HEK293 (cell line): ENCODE data around the gene APH1A.
A peak's percentile ranks its signal among the peaks of the same experiment; 100 is the strongest.

ENCODE experiments used
- EGR2 ChIP-seq: fragments of 450-650 bp; formaldehyde crosslinking; IDR thresholded peaks from 2 replicates; pipeline ENCODE4 v1.5.1; 2016; ENCODE audit warnings: low read depth, missing biosample characterization, missing genetic modification characterization
- ELK4 ChIP-seq: IDR thresholded peaks from 2 replicates; pipeline ENCODE4 v1.6.1; 2011; ENCODE audit warnings: mild to moderate bottlenecking, low read depth, low read length, borderline replicate concordance
- GFI1B ChIP-seq: fragments of 450-650 bp; formaldehyde crosslinking; IDR thresholded peaks from 2 replicates; pipeline ENCODE4 v1.5.1; 2016; ENCODE audit warnings: missing biosample characterization, missing genetic modification characterization
- GLI4 ChIP-seq: fragments of 450-650 bp; formaldehyde crosslinking; IDR thresholded peaks from 2 replicates; pipeline ENCODE4 v1.5.1; 2016; ENCODE audit warnings: missing biosample characterization, missing genetic modification characterization
- PRDM1 ChIP-seq: fragments of 450-650 bp; formaldehyde crosslinking; IDR thresholded peaks from 2 replicates; pipeline ENCODE4; 2016; ENCODE audit warnings: missing biosample characterization, missing genetic modification characterization
- ZBTB10 ChIP-seq: fragments of 450-650 bp; formaldehyde crosslinking; IDR thresholded peaks from 2 replicates; pipeline ENCODE4 v1.5.1; 2016; ENCODE audit warnings: missing biosample characterization, missing genetic modification characterization
- ZBTB48 ChIP-seq: fragments of 450-650 bp; formaldehyde crosslinking; IDR thresholded peaks from 2 replicates; pipeline ENCODE4 v1.5.1; 2016; ENCODE audit warnings: missing biosample characterization, missing genetic modification characterization
- ZBTB8A ChIP-seq: fragments of 450-650 bp; formaldehyde crosslinking; IDR thresholded peaks from 2 replicates; pipeline ENCODE4 v1.5.1; 2016; ENCODE audit warnings: missing biosample characterization, missing genetic modification characterization
- ZFP3 ChIP-seq: fragments of 450-650 bp; formaldehyde crosslinking; IDR thresholded peaks from 2 replicates; pipeline ENCODE4 v1.5.1; 2016; ENCODE audit warnings: low read depth, missing biosample characterization, missing genetic modification characterization
- ZNF10 ChIP-seq: fragments of 450-650 bp; formaldehyde crosslinking; IDR thresholded peaks from 2 replicates; pipeline ENCODE4 v1.5.1; 2017; ENCODE audit warnings: missing biosample characterization, missing genetic modification characterization
- ZNF133 ChIP-seq: fragments of 450-650 bp; formaldehyde crosslinking; IDR thresholded peaks from 2 replicates; pipeline ENCODE4 v1.5.1; 2016; ENCODE audit warnings: missing biosample characterization, missing genetic modification characterization
- ZNF155 ChIP-seq: fragments of 450-650 bp; formaldehyde crosslinking; IDR thresholded peaks from 2 replicates; pipeline ENCODE4 v1.5.1; 2016; ENCODE audit warnings: missing biosample characterization, missing genetic modification characterization
- ZNF175 ChIP-seq: fragments of 450-650 bp; formaldehyde crosslinking; IDR thresholded peaks from 2 replicates; pipeline ENCODE4 v1.5.1; 2016; ENCODE audit warnings: missing biosample characterization, missing genetic modification characterization
- ZNF292 ChIP-seq: fragments of 450-650 bp; formaldehyde crosslinking; IDR thresholded peaks from 2 replicates; pipeline ENCODE4 v1.5.1; 2016; ENCODE audit warnings: low read depth, missing biosample characterization, missing genetic modification characterization, borderline replicate concordance
- ZNF324 ChIP-seq: fragments of 450-650 bp; formaldehyde crosslinking; IDR thresholded peaks from 2 replicates; pipeline ENCODE4 v1.5.1; 2016; ENCODE audit warnings: missing biosample characterization, missing genetic modification characterization
- ZNF354C ChIP-seq: fragments of 450-650 bp; formaldehyde crosslinking; IDR thresholded peaks from 2 replicates; pipeline ENCODE4 v1.5.1; 2016; ENCODE audit warnings: missing biosample characterization, missing genetic modification characterization, low read depth, borderline replicate concordance
- ZNF366 ChIP-seq: fragments of 450-650 bp; formaldehyde crosslinking; conservative IDR thresholded peaks from 2 replicates; pipeline ENCODE4 v1.5.1; 2016; ENCODE audit warnings: missing biosample characterization, missing genetic modification characterization
- ZNF398 ChIP-seq: fragments of 450-650 bp; formaldehyde crosslinking; IDR thresholded peaks from 2 replicates; pipeline ENCODE4 v1.5.1; 2017; ENCODE audit warnings: missing biosample characterization, missing genetic modification characterization
- ZNF423 ChIP-seq: fragments of 450-650 bp; formaldehyde crosslinking; IDR thresholded peaks from 2 replicates; pipeline ENCODE4 v1.5.1; 2016; ENCODE audit warnings: missing biosample characterization, missing genetic modification characterization
- ZNF48 ChIP-seq: fragments of 450-650 bp; formaldehyde crosslinking; IDR thresholded peaks from 2 replicates; pipeline ENCODE4 v1.5.1; 2016; ENCODE audit warnings: missing biosample characterization, missing genetic modification characterization
- ZNF580 ChIP-seq: fragments of 450-650 bp; formaldehyde crosslinking; IDR thresholded peaks from 2 replicates; pipeline ENCODE4 v1.5.1; 2016; ENCODE audit warnings: missing biosample characterization, missing genetic modification characterization
- ZNF623 ChIP-seq: fragments of 450-650 bp; formaldehyde crosslinking; IDR thresholded peaks from 2 replicates; pipeline ENCODE4 v1.5.1; 2016; ENCODE audit warnings: missing biosample characterization, missing genetic modification characterization
- ZNF645 ChIP-seq: fragments of 450-650 bp; formaldehyde crosslinking; IDR thresholded peaks from 2 replicates; pipeline ENCODE4; 2016; ENCODE audit warnings: missing biosample characterization, missing genetic modification characterization
- ZNF658 ChIP-seq: fragments of 450-650 bp; formaldehyde crosslinking; IDR thresholded peaks from 2 replicates; pipeline ENCODE4; 2016; ENCODE audit warnings: missing biosample characterization, missing genetic modification characterization
- ZNF660 ChIP-seq: fragments of 450-650 bp; IDR thresholded peaks from 2 replicates; pipeline ENCODE4 v1.5.1; 2018; ENCODE audit warnings: missing biosample characterization, mild to moderate bottlenecking, missing genetic modification characterization
- ZNF768 ChIP-seq: fragments of 450-650 bp; formaldehyde crosslinking; IDR thresholded peaks from 2 replicates; pipeline ENCODE4 v1.5.1; 2018; ENCODE audit warnings: missing biosample characterization, mild to moderate bottlenecking, missing genetic modification characterization
- ZNF776 ChIP-seq: fragments of 450-650 bp; formaldehyde crosslinking; IDR thresholded peaks from 2 replicates; pipeline ENCODE4 v1.5.0; 2017; ENCODE audit warnings: missing biosample characterization, missing genetic modification characterization, borderline replicate concordance
- ZNF785 ChIP-seq: fragments of 450-650 bp; formaldehyde crosslinking; IDR thresholded peaks from 2 replicates; pipeline ENCODE4 v1.5.1; 2016; ENCODE audit warnings: missing biosample characterization, missing genetic modification characterization
- ZNF791 ChIP-seq: fragments of 450-650 bp; formaldehyde crosslinking; IDR thresholded peaks from 2 replicates; pipeline ENCODE4 v1.5.1; 2016; ENCODE audit warnings: missing biosample characterization, missing genetic modification characterization
- ZNF830 ChIP-seq: fragments of 450-650 bp; IDR thresholded peaks from 2 replicates; pipeline ENCODE4 v1.5.0; 2018; ENCODE audit warnings: missing biosample characterization, missing genetic modification characterization, low read depth, mild to moderate bottlenecking, moderate library complexity
- ZNF843 ChIP-seq: fragments of 450-650 bp; formaldehyde crosslinking; IDR thresholded peaks from 2 replicates; pipeline ENCODE4 v1.5.1; 2016; ENCODE audit warnings: missing biosample characterization, missing genetic modification characterization
- ZSCAN5A ChIP-seq: fragments of 450-650 bp; formaldehyde crosslinking; IDR thresholded peaks from 2 replicates; pipeline ENCODE4 v1.5.1; 2016; ENCODE audit warnings: missing biosample characterization, missing genetic modification characterization

APH1A gene

GRCh38 chr1:150293433-150294253, 24.8 kb upstream of the APH1A start, which contains the start of gene MRPS21 (continued):
- TF ChIP-seq ELK4 (peak; percentile 60; the same call in 1 of the 2 replicates), ZNF423 (tag by site-specific recombination) (no peak), ZNF791 (tag by site-specific recombination) (no peak), ZBTB48 (tag by site-specific recombination) (peak; percentile 30; the same call in 1 of the 2 replicates), ZNF366 (tag by site-specific recombination) (peak; percentile 61), GLI4 (no peak), ZNF830 (tag by site-specific recombination) (no peak), PRDM1 (tag by site-specific recombination) (peak; percentile 90), ZNF623 (tag by site-specific recombination) (no peak), ZNF354C (tag by site-specific recombination) (no peak), ZNF776 (tag by site-specific recombination) (no peak), ZNF843 (tag by site-specific recombination) (no peak), ZNF645 (tag by site-specific recombination) (no peak), ZNF48 (tag by site-specific recombination) (no peak), ZNF398 (tag by site-specific recombination) (no peak), ZNF768 (tag by site-specific recombination) (no peak), ZNF660 (tag by site-specific recombination) (peak; percentile 36; the same call in 1 of the 2 replicates), EGR2 (tag by site-specific recombination) (no peak), GFI1B (tag by site-specific recombination) (no peak), ZNF292 (no peak), ZNF658 (tag by site-specific recombination) (no peak), ZBTB8A (peak; percentile 36), ZNF785 (tag by site-specific recombination) (no peak), ZSCAN5A (tag by site-specific recombination) (no peak), ZBTB10 (tag by site-specific recombination) (no peak), ZNF10 (tag by site-specific recombination) (peak; percentile 88), ZNF175 (tag by site-specific recombination) (no peak), ZNF580 (peak; percentile 100), ZNF155 (tag by site-specific recombination) (no peak), ZNF324 (no peak), ZFP3 (tag by site-specific recombination) (no peak), ZNF133 (no peak)
